Neural cell (in vitro differentiated cells): ENCODE measurements around the gene KLK6.

Experiments used
- EP300 ChIP-seq: fragments of 450-650 bp; conservative IDR thresholded peaks from 2 replicates; pipeline ENCODE4 v1.6.1; 2014; ENCODE audit warnings: antibody characterized with exemption, mild to moderate bottlenecking, moderate library complexity; ENCODE audit not compliant: poor library complexity, severe bottlenecking
- EZH2 ChIP-seq: fragments of 200-600, 300-800 bp; shearing (Covaris generic), sonication (generic); IDR thresholded peaks from 2 replicates; pipeline ENCODE4 v1.6.1; 2014; ENCODE audit warnings: antibody characterized with exemption, low read length, borderline replicate concordance, mild to moderate bottlenecking; ENCODE audit not compliant: insufficient read depth, poor library complexity, severe bottlenecking
- MXI1 ChIP-seq: fragments of 450-650 bp; conservative IDR thresholded peaks from 2 replicates; pipeline ENCODE4 v1.6.1; 2014; ENCODE audit warnings: antibody characterized with exemption, mild to moderate bottlenecking; ENCODE audit not compliant: poor library complexity, severe bottlenecking
- SMC3 ChIP-seq: fragments of 450-650 bp; conservative IDR thresholded peaks from 2 replicates; pipeline ENCODE4 v1.6.1; 2014; ENCODE audit warnings: antibody characterized with exemption, mild to moderate bottlenecking, moderate library complexity; ENCODE audit not compliant: poor library complexity
- TAF1 ChIP-seq: IDR thresholded peaks from 2 replicates; pipeline ENCODE4 v1.6.1; 2012; ENCODE audit warnings: low read depth
- TF ChIP-seq, protein P1 (sequence below): fragments of 450-650 bp; IDR thresholded peaks from 2 replicates; pipeline ENCODE4 v1.5.1; 2014; ENCODE audit warnings: antibody characterized with exemption, mild to moderate bottlenecking, moderate library complexity; ENCODE audit not compliant: poor library complexity, severe bottlenecking
- TF ChIP-seq, protein P2 (sequence below): IDR thresholded peaks from 2 replicates; pipeline ENCODE4 v1.6.1; 2012; ENCODE audit warnings: borderline replicate concordance

DNA sequence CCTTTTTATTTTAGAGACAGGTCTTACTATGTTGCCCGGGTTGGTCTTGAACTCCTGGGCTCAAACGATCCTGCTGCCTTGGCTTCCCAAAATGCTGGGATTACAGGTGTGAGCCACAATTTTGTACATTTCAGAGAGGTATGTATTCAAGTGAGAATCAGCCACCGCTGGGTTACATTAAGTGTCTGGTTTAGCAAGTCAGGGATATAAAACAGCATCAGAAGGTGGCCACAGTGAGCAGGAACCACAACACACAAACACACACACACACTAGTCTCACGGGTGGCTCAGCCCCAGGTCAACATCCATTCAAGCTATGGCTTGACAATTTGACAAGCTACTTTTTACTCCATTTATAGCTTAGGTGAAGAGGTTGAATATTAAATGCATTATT, 36.7 kb downstream of the KLK6 start:
- TF ChIP-seq, protein P1, sequence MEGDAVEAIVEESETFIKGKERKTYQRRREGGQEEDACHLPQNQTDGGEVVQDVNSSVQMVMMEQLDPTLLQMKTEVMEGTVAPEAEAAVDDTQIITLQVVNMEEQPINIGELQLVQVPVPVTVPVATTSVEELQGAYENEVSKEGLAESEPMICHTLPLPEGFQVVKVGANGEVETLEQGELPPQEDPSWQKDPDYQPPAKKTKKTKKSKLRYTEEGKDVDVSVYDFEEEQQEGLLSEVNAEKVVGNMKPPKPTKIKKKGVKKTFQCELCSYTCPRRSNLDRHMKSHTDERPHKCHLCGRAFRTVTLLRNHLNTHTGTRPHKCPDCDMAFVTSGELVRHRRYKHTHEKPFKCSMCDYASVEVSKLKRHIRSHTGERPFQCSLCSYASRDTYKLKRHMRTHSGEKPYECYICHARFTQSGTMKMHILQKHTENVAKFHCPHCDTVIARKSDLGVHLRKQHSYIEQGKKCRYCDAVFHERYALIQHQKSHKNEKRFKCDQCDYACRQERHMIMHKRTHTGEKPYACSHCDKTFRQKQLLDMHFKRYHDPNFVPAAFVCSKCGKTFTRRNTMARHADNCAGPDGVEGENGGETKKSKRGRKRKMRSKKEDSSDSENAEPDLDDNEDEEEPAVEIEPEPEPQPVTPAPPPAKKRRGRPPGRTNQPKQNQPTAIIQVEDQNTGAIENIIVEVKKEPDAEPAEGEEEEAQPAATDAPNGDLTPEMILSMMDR: no peak
- no peak for TF ChIP-seq TAF1
- TF ChIP-seq SMC3: no peak
- TF ChIP-seq, protein P2, sequence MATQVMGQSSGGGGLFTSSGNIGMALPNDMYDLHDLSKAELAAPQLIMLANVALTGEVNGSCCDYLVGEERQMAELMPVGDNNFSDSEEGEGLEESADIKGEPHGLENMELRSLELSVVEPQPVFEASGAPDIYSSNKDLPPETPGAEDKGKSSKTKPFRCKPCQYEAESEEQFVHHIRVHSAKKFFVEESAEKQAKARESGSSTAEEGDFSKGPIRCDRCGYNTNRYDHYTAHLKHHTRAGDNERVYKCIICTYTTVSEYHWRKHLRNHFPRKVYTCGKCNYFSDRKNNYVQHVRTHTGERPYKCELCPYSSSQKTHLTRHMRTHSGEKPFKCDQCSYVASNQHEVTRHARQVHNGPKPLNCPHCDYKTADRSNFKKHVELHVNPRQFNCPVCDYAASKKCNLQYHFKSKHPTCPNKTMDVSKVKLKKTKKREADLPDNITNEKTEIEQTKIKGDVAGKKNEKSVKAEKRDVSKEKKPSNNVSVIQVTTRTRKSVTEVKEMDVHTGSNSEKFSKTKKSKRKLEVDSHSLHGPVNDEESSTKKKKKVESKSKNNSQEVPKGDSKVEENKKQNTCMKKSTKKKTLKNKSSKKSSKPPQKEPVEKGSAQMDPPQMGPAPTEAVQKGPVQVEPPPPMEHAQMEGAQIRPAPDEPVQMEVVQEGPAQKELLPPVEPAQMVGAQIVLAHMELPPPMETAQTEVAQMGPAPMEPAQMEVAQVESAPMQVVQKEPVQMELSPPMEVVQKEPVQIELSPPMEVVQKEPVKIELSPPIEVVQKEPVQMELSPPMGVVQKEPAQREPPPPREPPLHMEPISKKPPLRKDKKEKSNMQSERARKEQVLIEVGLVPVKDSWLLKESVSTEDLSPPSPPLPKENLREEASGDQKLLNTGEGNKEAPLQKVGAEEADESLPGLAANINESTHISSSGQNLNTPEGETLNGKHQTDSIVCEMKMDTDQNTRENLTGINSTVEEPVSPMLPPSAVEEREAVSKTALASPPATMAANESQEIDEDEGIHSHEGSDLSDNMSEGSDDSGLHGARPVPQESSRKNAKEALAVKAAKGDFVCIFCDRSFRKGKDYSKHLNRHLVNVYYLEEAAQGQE: no peak
- no peak for TF ChIP-seq MXI1
- no peak for TF ChIP-seq EP300
- TF ChIP-seq EZH2: no peak
